ENCODE data around the gene TMEM259. TPM values are rescaled to one million over a fixed set of nuclear protein-coding genes. Genes with fewer than 3 reads are reported as not detected.
A peak's percentile ranks its signal among the peaks of the same experiment; 100 is the strongest.

Gene TMEM259
- total RNA-seq, 2 donors from 2014 or later: 270 to 318 TPM

DNA sequence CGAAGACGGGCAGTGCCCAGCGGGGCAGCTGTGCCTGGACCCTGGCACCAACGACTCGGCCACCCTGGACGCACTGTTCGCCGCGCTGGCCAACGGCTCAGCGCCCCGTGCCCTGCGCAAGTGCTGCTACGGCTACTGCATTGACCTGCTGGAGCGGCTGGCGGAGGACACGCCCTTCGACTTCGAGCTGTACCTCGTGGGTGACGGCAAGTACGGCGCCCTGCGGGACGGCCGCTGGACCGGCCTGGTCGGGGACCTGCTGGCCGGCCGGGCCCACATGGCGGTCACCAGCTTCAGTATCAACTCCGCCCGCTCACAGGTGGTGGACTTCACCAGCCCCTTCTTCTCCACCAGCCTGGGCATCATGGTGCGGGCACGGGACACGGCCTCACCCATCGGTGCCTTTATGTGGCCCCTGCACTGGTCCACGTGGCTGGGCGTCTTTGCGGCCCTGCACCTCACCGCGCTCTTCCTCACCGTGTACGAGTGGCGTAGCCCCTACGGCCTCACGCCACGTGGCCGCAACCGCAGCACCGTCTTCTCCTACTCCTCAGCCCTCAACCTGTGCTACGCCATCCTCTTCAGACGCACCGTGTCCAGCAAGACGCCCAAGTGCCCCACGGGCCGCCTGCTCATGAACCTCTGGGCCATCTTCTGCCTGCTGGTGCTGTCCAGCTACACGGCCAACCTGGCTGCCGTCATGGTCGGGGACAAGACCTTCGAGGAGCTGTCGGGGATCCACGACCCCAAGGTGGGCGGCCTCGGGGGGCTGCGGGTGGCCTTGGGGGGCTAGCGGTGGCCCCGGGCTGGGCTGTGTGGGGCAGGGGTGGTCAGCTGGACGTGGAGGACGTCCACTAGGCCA is 15.9 kb downstream of the TMEM259 start:
- no peak overlapping the region for H3K4me3 Mint-ChIP-seq
- no peak overlapping the region for H3K27ac Mint-ChIP-seq
- H3K36me3 Mint-ChIP-seq (ENCODE audit: low read depth): peaks cover 2% of the 10 kb centered on the region
- peaks cover 10% of the 10 kb centered on the region for H3K27me3 Mint-ChIP-seq
- ATAC-seq (no peak), DNase-seq (no peak)
- peaks cover 5% of the 10 kb centered on the region for H3K4me1 Mint-ChIP-seq
- no peaks in the 10 kb centered on the region for H3K9me3 ChIP-seq (ENCODE audit: control insufficient read depth, low read length, poor library complexity, severe bottlenecking)

DNA sequence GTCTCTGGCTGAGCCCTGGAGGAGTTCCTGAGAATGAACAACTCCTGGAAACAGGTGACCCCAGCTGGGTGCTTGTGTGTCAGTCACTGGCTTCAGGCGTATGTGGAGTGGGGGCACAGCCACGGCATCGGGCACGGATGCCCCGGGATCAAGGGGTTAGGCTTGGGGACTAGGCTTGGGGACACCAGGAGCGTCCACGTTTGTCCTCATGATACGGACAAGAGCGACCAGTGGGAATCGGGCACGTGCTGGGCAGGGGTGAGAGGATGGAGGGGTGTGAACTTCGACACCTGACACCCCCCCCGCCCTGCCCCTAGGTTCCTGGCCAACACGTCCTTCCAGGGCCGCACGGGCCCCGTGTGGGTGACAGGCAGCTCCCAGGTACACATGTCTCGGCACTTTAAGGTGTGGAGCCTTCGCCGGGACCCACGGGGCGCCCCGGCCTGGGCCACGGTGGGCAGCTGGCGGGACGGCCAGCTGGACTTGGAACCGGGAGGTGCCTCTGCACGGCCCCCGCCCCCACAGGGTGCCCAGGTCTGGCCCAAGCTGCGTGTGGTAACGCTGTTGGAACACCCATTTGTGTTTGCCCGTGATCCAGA is 16.6 kb downstream of the TMEM259 start:
- no peaks in the 10 kb centered on the region for H3K9me3 ChIP-seq (ENCODE audit: control insufficient read depth, low read length, poor library complexity, severe bottlenecking)
- no peak for ATAC-seq
- Mint-ChIP-seq H3K4me1 (peaks cover 5% of the 10 kb centered on the region), H3K36me3 (ENCODE audit: low read depth) (peaks cover 3% of the 10 kb centered on the region), H3K27ac (no peak overlapping the region), H3K4me3 (no peak overlapping the region), H3K27me3 (peaks cover 11% of the 10 kb centered on the region)
- no peak for DNase-seq

GRCh38 chr19:1003283-1003682 is 17.6 kb downstream of the TMEM259 start:
- H3K27ac Mint-ChIP-seq: no peak overlapping the region

GRCh38 chr19:1002600-1002999 is 18.3 kb downstream of the TMEM259 start:
- DNase-seq (no peak), ATAC-seq (no peak)
- no peaks in the 10 kb centered on the region for H3K9me3 ChIP-seq (ENCODE audit: control insufficient read depth, low read length, poor library complexity, severe bottlenecking)
- peaks cover 8% of the 10 kb centered on the region for H3K36me3 Mint-ChIP-seq (ENCODE audit: low read depth)
- H3K4me3 Mint-ChIP-seq: no peak overlapping the region
- H3K27ac Mint-ChIP-seq: no peak overlapping the region
- H3K27me3 Mint-ChIP-seq: peaks cover 18% of the 10 kb centered on the region
- H3K4me1 Mint-ChIP-seq: peaks cover 12% of the 10 kb centered on the region

More at GRCh38 chr19:1003283-1003682, 17.6 kb downstream of the TMEM259 start:
- ATAC-seq: no peak
- H3K9me3 ChIP-seq (ENCODE audit: control insufficient read depth, low read length, poor library complexity, severe bottlenecking): no peaks in the 10 kb centered on the region
- Mint-ChIP-seq H3K36me3 (ENCODE audit: low read depth) (peaks cover 8% of the 10 kb centered on the region), H3K27me3 (peaks cover 18% of the 10 kb centered on the region), H3K4me3 (no peak overlapping the region), H3K4me1 (peaks cover 9% of the 10 kb centered on the region)
- no peak for DNase-seq

DNA sequence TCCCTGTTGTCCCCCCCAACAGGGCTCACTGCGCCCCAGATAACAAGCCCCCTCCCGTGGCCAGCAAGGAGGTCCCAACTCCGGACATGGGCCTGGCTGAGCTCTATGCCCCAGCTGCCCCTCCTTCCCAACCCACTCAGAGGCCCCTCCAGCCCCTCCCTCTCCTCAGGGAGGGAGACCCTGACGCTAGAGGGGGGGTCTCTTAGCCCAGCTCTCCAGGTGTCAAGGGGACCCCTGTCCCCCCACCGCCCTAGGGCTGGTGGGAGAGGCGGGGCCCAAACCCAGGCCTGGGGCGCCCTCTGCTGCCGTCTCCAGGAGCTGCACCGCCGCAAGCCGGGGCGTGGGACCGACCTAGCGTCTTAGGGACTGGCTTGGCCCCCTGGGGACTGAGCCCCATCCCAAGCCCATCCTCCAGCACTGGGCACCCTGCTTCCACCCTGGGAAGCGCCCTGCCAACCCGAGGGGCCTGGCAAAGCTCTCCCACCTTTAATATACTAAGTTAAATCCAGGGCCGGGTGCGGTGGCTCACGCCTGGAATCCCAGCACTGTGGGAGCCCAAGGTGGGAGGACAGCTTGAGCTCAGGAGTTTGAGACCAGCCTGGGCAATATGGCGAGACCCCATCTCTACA is 19.3 kb downstream of the TMEM259 start:
- Mint-ChIP-seq H3K27me3 (peaks cover 18% of the 10 kb centered on the region), H3K27ac (no peak overlapping the region), H3K4me3 (peak overlapping the region; percentile 65), H3K36me3 (ENCODE audit: low read depth) (peaks cover 8% of the 10 kb centered on the region), H3K4me1 (peaks cover 12% of the 10 kb centered on the region)
- ATAC-seq: peak; percentile 75
- no peaks in the 10 kb centered on the region for H3K9me3 ChIP-seq (ENCODE audit: control insufficient read depth, low read length, poor library complexity, severe bottlenecking)
- DNase-seq: peak; percentile 56 to 72 (median 63)

DNA sequence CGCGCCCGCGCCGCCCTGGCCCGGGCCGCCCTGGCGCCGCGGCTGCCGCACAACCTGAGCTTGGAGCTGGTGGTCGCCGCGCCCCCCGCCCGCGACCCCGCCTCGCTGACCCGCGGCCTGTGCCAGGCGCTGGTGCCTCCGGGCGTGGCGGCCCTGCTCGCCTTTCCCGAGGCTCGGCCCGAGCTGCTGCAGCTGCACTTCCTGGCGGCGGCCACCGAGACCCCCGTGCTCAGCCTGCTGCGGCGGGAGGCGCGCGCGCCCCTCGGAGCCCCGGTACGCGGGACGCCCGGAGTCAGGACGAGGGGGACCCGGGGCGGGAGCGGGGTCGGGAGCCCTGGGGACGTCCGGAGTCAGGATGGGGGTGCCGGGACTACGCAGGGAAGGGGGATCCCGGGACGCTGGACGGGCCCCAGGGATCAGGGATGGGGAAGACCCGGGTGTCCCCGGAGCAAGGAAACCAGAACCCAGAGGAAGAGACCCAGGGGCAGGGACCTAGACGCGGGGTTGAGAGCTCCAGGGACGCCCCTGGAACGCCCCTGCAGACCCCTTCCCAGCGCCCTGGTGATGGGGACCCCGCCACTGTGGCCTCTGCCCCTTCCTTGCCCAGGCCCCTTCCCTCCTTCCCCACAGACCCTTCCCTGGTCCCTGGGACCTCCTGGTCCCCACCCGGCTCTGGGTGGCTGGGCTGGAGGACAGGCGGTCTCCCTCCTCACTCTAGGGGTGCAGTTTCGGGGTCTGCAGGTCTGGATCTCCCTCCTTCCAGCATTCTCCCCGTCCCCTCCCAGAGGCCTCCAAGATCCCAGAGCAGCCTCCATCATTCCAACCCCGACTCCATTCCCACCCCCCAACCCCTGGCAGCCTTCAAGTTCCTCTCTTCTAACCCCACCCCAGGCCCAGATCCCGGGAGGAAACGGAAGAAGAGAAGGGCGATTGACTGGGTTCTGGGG is 20.1 kb downstream of the TMEM259 start:
- Mint-ChIP-seq H3K4me3 (peak overlapping the region; percentile 65), H3K27ac (no peak overlapping the region)

DNA sequence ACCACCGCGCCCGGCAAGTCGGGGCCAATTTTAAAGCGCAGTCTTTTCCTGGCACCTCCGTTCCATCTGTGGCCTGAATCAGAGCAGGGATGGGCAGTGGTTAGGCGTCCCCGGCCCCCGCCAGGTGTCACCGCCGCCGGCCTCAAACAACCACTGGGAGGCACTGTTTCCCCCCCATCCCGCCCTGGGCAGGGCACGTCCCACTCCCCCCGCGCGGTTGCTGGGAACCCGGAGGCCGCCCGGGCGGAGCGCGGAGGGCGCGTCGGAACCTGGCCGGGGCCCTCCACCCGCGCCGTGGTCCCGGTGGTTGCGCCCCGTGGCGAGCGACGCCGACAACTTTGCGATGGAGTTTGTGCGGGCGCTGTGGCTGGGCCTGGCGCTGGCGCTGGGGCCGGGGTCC is 20.8 kb downstream of the TMEM259 start, which contains the start of gene GRIN3B:
GRIN3B (plus strand) TSS at position 325 of the 400 bp plus-strand sequence; CDS start at position 344, 19 bp downstream.
- DNase-seq: peak; percentile 39 to 42 (median 42)
- Mint-ChIP-seq H3K4me3 (peak within 1 kb of the TSS; percentile 74), H3K27ac (no peak within 1 kb of the TSS), H3K36me3 (ENCODE audit: low read depth) (peaks cover 8% of the 10 kb centered on the region), H3K4me1 (peaks cover 18% of the 10 kb centered on the region), H3K27me3 (peaks cover 18% of the 10 kb centered on the region)
- no peak for ATAC-seq
- H3K9me3 ChIP-seq (ENCODE audit: control insufficient read depth, low read length, poor library complexity, severe bottlenecking): no peaks in the 10 kb centered on the region

More for the DNA sequence above, 20.1 kb downstream of the TMEM259 start:
- Mint-ChIP-seq H3K36me3 (ENCODE audit: low read depth) (peaks cover 8% of the 10 kb centered on the region), H3K27me3 (peaks cover 18% of the 10 kb centered on the region), H3K4me1 (peaks cover 18% of the 10 kb centered on the region)
- no peak for ATAC-seq
- DNase-seq: no peak
- H3K9me3 ChIP-seq (ENCODE audit: control insufficient read depth, low read length, poor library complexity, severe bottlenecking): no peaks in the 10 kb centered on the region

GRCh38 chr19:999379-999719 is 21.6 kb downstream of the TMEM259 start:
- Mint-ChIP-seq H3K27ac (no peak overlapping the region), H3K36me3 (ENCODE audit: low read depth) (peaks cover 8% of the 10 kb centered on the region), H3K4me3 (peak overlapping the region; percentile 74), H3K27me3 (peaks cover 18% of the 10 kb centered on the region), H3K4me1 (peaks cover 18% of the 10 kb centered on the region)
- ATAC-seq (no peak), DNase-seq (no peak)
- H3K9me3 ChIP-seq (ENCODE audit: control insufficient read depth, low read length, poor library complexity, severe bottlenecking): no peaks in the 10 kb centered on the region

DNA sequence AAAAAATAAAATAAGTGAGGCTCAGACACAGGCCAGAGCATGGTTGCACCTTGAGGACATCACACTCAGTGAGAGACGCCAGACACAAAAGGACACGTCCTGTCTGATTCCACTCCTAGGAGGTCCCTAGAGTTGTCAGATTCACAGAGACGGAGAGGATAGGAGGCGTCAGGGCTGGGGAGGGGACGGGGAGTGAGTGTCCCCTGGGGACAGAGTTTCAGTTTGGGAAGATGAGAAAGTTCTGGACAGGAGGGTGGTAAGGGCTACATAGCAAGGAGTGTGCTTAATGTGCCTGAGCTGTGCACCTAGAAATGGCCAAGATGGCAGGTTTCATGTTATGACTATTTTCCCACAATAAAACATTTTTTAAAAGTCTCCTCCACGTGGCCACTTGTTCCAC is 22.9 kb downstream of the TMEM259 start:
- peaks cover 8% of the 10 kb centered on the region for H3K36me3 Mint-ChIP-seq (ENCODE audit: low read depth)
- H3K9me3 ChIP-seq (ENCODE audit: control insufficient read depth, low read length, poor library complexity, severe bottlenecking): no peaks in the 10 kb centered on the region
- H3K27me3 Mint-ChIP-seq: peaks cover 18% of the 10 kb centered on the region
- no peak for ATAC-seq
- H3K4me3 Mint-ChIP-seq: peak overlapping the region; percentile 41
- H3K4me1 Mint-ChIP-seq: peaks cover 18% of the 10 kb centered on the region
- no peak for DNase-seq
- H3K27ac Mint-ChIP-seq: no peak overlapping the region

DNA sequence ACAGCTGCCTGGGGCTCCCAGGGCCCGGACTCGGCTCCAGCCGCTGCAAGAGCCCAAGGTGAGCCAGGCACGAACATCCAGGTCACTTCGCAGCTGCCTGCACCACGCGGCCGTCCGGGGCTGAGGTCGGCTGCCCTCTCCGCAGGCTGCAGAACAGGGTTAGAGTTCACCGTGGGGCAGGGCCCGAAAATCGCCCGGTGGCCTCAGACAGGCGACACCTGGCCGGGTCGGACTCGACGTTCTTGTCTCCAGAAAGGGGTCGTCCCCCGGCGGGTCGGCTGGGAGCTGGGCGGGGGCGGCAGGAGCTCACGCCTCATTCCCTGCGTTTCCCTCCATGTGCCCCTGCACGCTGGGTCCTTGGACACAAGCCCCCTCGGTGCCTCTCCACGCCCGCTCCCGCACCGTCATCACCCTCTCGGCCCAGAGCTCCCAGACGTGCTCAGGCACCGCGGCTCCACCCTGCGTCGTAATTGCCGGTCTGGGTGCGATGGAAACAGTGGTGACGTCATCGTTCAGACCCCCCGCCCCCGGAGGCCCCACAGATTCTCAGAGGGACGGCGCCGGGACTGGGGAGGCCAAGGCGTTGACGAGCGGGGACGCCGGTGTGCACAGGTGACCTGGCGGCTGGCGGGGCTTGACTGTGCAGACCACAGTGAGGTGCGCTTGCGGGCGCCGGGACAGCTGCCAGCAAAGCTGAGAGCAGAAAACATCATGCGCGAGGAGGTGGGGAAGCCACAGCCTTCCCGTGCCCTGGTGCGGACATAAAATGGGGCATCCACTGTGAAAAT is 24.7 kb downstream of the TMEM259 start:
- peak overlapping the region; percentile 83 for H3K27ac Mint-ChIP-seq
- H3K36me3 Mint-ChIP-seq (ENCODE audit: low read depth): peaks cover 6% of the 10 kb centered on the region
- peaks cover 12% of the 10 kb centered on the region for H3K27me3 Mint-ChIP-seq
- peaks cover 16% of the 10 kb centered on the region for H3K4me1 Mint-ChIP-seq
- no peaks in the 10 kb centered on the region for H3K9me3 ChIP-seq (ENCODE audit: control insufficient read depth, low read length, poor library complexity, severe bottlenecking)
- H3K4me3 Mint-ChIP-seq: peak overlapping the region; percentile 88
- peak; percentile 59 to 79 (median 77) for DNase-seq
- peak; percentile 87 for ATAC-seq

- Mint-ChIP-seq H3K36me3 (ENCODE audit: low read depth) (peaks cover 6% of the 10 kb centered on the region), H3K4me3 (peak overlapping the region; percentile 28), H3K27me3 (peaks cover 8% of the 10 kb centered on the region), H3K4me1 (peaks cover 13% of the 10 kb centered on the region), H3K27ac (no peak overlapping the region)
- no peaks in the 10 kb centered on the region for H3K9me3 ChIP-seq (ENCODE audit: control insufficient read depth, low read length, poor library complexity, severe bottlenecking)
- no peak for ATAC-seq
- no peak for DNase-seq
Observed at GRCh38 chr19:995051-995827, 25.7 kb downstream of the TMEM259 start.
